ENCODE data around the gene NMRK2. TPM values are rescaled to one million over a fixed set of nuclear protein-coding genes. Genes with fewer than 3 reads are reported as not detected.
"Not testable (repeated sequence)": the region's sequence is repeated elsewhere in the genome, so short reads cannot be mapped to it uniquely, and the experiment has no call there.

NMRK2 gene
- total RNA-seq, 1 experiment from 2014 or later, result 61.9 TPM

GRCh38 chr19:3893509-3894179, 39.2 kb upstream of the NMRK2 start:
- CTCF ChIA-PET, result interaction anchor here (0.7 kb wide), 1 partner anchor 1007 kb away, joined by 3 read pairs; no protein-coding TSS in a partner anchor
- Mint-ChIP-seq H3K36me3 (peaks cover 9% of the 10 kb centered on the region), H3K27ac (no peak overlapping the region), H3K27me3 (ENCODE audit: low read depth) (no peaks in the 10 kb centered on the region), H3K4me1 (no peaks in the 10 kb centered on the region), H3K4me3 (no peak overlapping the region), H3K9me3 (peaks cover 8% of the 10 kb centered on the region)
- POLR2A ChIA-PET, result no interaction called here
- TF ChIP-seq USF2 (CRISPR knock-in tag; IDR thresholded peaks at IDR 0.05), result no peak
- TF ChIP-seq OVOL2 (CRISPR knock-in tag; IDR thresholded peaks at IDR 0.05; ENCODE audit: borderline replicate concordance), result no peak
- no peak for TF ChIP-seq ZBTB21 (CRISPR knock-in tag; IDR thresholded peaks at IDR 0.05; ENCODE audit: borderline replicate concordance)
- TF ChIP-seq ZNF317 (CRISPR knock-in tag; IDR thresholded peaks at IDR 0.05; ENCODE audit: borderline replicate concordance, low read depth), result no peak
- TF ChIP-seq TEAD4 (CRISPR knock-in tag; IDR thresholded peaks at IDR 0.05), result no peak
- no peak for TF ChIP-seq SP1 (CRISPR knock-in tag; conservative IDR thresholded peaks at IDR 0.05)
- TF ChIP-seq PRRX2 (CRISPR knock-in tag; IDR thresholded peaks at IDR 0.05), result no peak
- no peak for TF ChIP-seq IRF2 (CRISPR knock-in tag; IDR thresholded peaks at IDR 0.05; ENCODE audit: borderline replicate concordance, low read depth)
- TF ChIP-seq NFE2L1 (CRISPR knock-in tag; IDR thresholded peaks at IDR 0.05), result no peak
- no peak for TF ChIP-seq NR1H2 (CRISPR knock-in tag; IDR thresholded peaks at IDR 0.05)
- no peak for DNase-seq (ENCODE audit: low spot score)
- no peak for ATAC-seq

- H3K27ac Mint-ChIP-seq; CTCF ChIA-PET; H3K4me1 Mint-ChIP-seq; ATAC-seq; H3K4me3 Mint-ChIP-seq; H3K27me3 Mint-ChIP-seq (ENCODE audit: low read depth); DNase-seq (ENCODE audit: low spot score): not testable (repeated sequence)
- peaks cover 13% of the 10 kb centered on the region for H3K9me3 Mint-ChIP-seq
- POLR2A ChIA-PET, result interaction anchor here (0.6 to 1.0 kb wide), 3 partner anchors 22 to 112 kb away, joined by 3 to 5 read pairs (median 3); partner anchors contain the start of gene DAPK3
- peaks cover 14% of the 10 kb centered on the region for H3K36me3 Mint-ChIP-seq
Observed at GRCh38 chr19:3894959-3895358, 37.9 kb upstream of the NMRK2 start.

GRCh38 chr19:3895788-3896187, 37.1 kb upstream of the NMRK2 start:
- CTCF ChIA-PET, result interaction anchor here (0.9 to 1.6 kb wide), 2 partner anchors 74 to 92 kb away, joined by 4 to 8 read pairs; no protein-coding TSS in a partner anchor
- Mint-ChIP-seq H3K4me3 (no peak overlapping the region), H3K9me3 (peaks cover 13% of the 10 kb centered on the region), H3K27me3 (ENCODE audit: low read depth) (no peaks in the 10 kb centered on the region), H3K36me3 (peaks cover 14% of the 10 kb centered on the region), H3K27ac (no peak overlapping the region), H3K4me1 (no peaks in the 10 kb centered on the region)
- no peak for DNase-seq (ENCODE audit: low spot score)
- no peak for ATAC-seq
- POLR2A ChIA-PET, result interaction anchor here (1.0 kb wide), 1 partner anchor 21 kb away, joined by 3 read pairs; no protein-coding TSS in a partner anchor
- TF ChIP-seq ZNF671 (CRISPR knock-in tag; IDR thresholded peaks at IDR 0.05) (no peak), AFF4 (CRISPR knock-in tag; IDR thresholded peaks at IDR 0.05; ENCODE audit: borderline replicate concordance) (no peak), CTCF (IDR thresholded peaks at IDR 0.05) (no peak), ZNF263 (CRISPR knock-in tag; IDR thresholded peaks at IDR 0.05; ENCODE audit: low read depth) (no peak), CREB1 (CRISPR knock-in tag; IDR thresholded peaks at IDR 0.05) (no peak), ZSCAN18 (CRISPR knock-in tag; IDR thresholded peaks at IDR 0.05) (no peak), FOXP1 (CRISPR knock-in tag; IDR thresholded peaks at IDR 0.05; ENCODE audit: borderline replicate concordance) (no peak), ZNF281 (CRISPR knock-in tag; IDR thresholded peaks at IDR 0.05) (no peak), MYBL2 (CRISPR knock-in tag; IDR thresholded peaks at IDR 0.05) (no peak), ATF1 (CRISPR knock-in tag; IDR thresholded peaks at IDR 0.05) (no peak)
